GM12872 (cell line): ENCODE results near the gene HCFC1R1.

Experiments
- CTCF ChIP-seq: IDR thresholded peaks from 3 replicates; pipeline ENCODE4 v1.5.1; 2011; ENCODE audit warnings: low read depth, mild to moderate bottlenecking, low read length, moderate library complexity; ENCODE audit not compliant: insufficient read depth

Gene HCFC1R1

GRCh38 chr16:3020604-3021448 lies 2.9 kb downstream of the HCFC1R1 start:
- TF ChIP-seq CTCF = no peak

GRCh38 chr16:3020247-3020603 lies 3.5 kb downstream of the HCFC1R1 start, which contains the start of gene TNFRSF12A:
Gene TNFRSF12A (plus strand): TSS chr16:3020368. CDS start chr16:3020398, 30 bp downstream.
- TF ChIP-seq CTCF = no peak

- TF ChIP-seq CTCF = no peak
These were observed 4.0 kb downstream of the HCFC1R1 start for GRCh38 chr16:3019594-3020246.

GRCh38 chr16:3017794-3018506 lies 5.8 kb downstream of the HCFC1R1 start, which contains the start of gene CLDN6:
Gene CLDN6 (minus strand): TSS chr16:3018183. CDS start chr16:3016021, 2,162 bp downstream.
- TF ChIP-seq CTCF = peak; percentile 50

- no peak for TF ChIP-seq CTCF
These were observed 6.4 kb downstream of the HCFC1R1 start for GRCh38 chr16:3017344-3017743.

- no peak for TF ChIP-seq CTCF
These were observed 7.7 kb downstream of the HCFC1R1 start for GRCh38 chr16:3015865-3016521.

GRCh38 chr16:3014971-3015370 lies 8.8 kb downstream of the HCFC1R1 start:
- no peak for TF ChIP-seq CTCF
